GM12878 (cell line): ENCODE data around the gene SERPINE3. TPM values are rescaled to one million over a fixed set of nuclear protein-coding genes. Genes with fewer than 3 reads are reported as not detected.

ENCODE experiments used
- ATAC-seq: fragments of 200-7000 bp; cut with Tn5 transposase; 3 replicates; pipeline ENCODE4 v1.9.1; 2020; ENCODE audit warnings: mild to moderate bottlenecking, moderate library complexity
- BruUV-seq: library from RNA; stranded (reverse); fragments of 400-500 nt; replicated peaks from 2 replicates; lab custom pipeline; 2021; lab: Mats Ljungman, UMichigan
- CTCF ChIA-PET: fragments of 300-600 bp; sonication (Branson Sonifier 250); formaldehyde crosslinking; extraction: SDS; loops from one replicate; lab custom pipeline; 2021; ENCODE audit warnings: inconsistent platforms; lab: Yijun Ruan, JAX
- POLR2A ChIA-PET: fragments of 350-600 bp; formaldehyde crosslinking; extraction: SDS; loops from one replicate; lab custom pipeline; 2021; ENCODE audit warnings: inconsistent platforms; lab: Charles Lee
- RAD21 ChIA-PET: fragments of 300-600 bp; sonication (Branson Sonifier 250); formaldehyde crosslinking; loops from one replicate; lab custom pipeline; 2023; ENCODE audit warnings: antibody characterized with exemption; ENCODE audit not compliant: unreplicated experiment; lab: Charles Lee
- SMC1A ChIA-PET: fragments of 300-600 bp; sonication (Branson Sonifier 250); formaldehyde crosslinking; loops from one replicate; lab custom pipeline; 2023; ENCODE audit not compliant: unreplicated experiment, uncharacterized antibody; lab: Charles Lee
- DNase-seq: peaks from one replicate; pipeline ENCODE4 v3.0.0-alpha.2; 2011; ENCODE audit warnings: low read depth, low spot score
- FAIRE-seq: peaks from 3 replicates; lab custom pipeline; 2011; peaks lifted over from hg19 to GRCh38; lab: Jason Lieb, UNC
- H2AFZ ChIP-seq: 2 replicates; pipeline ENCODE4 v1.6.0; 2011; ENCODE audit warnings: low read depth, low read length, control low read depth; ENCODE audit not compliant: control insufficient read depth
- H3K27ac ChIP-seq: 2 replicates; pipeline ENCODE4 v1.5.1; 2011; ENCODE audit warnings: control low read depth; ENCODE audit not compliant: control insufficient read depth, insufficient read depth
- H3K27me3 ChIP-seq, 2 experiments: replicated peaks in 1 of 2; 2 replicates each; pipeline versions ENCODE4 v1.6.0 to v1.6.1; 2011; ENCODE audit warnings: low read length in 1 of 2; ENCODE audit not compliant: control insufficient read depth in 2 of 2, insufficient read depth in 2 of 2
- H3K36me3 ChIP-seq, 2 experiments: 2 replicates each; pipeline ENCODE4 v1.5.1; 2011; ENCODE audit warnings: low read length in 1 of 2; ENCODE audit not compliant: control insufficient read depth in 2 of 2, insufficient read depth in 2 of 2
- H3K4me1 ChIP-seq: 2 replicates; pipeline ENCODE4 v1.6.1; 2011; ENCODE audit warnings: mild to moderate bottlenecking, low read length, moderate library complexity, mixed read lengths; ENCODE audit not compliant: control insufficient read depth, insufficient read depth
- H3K4me2 ChIP-seq: 2 replicates; pipeline ENCODE4 v1.6.0; 2011; ENCODE audit warnings: control low read depth; ENCODE audit not compliant: control insufficient read depth, insufficient read depth
- H3K4me3 ChIP-seq: fragments of 200-600 bp; sonication (generic); 2 replicates; pipeline ENCODE4 v1.5.1; 2016
- H3K79me2 ChIP-seq: 2 replicates; pipeline ENCODE4 v1.6.0; 2011; ENCODE audit warnings: low read length; ENCODE audit not compliant: control insufficient read depth, insufficient read depth
- H3K9ac ChIP-seq: 2 replicates; pipeline ENCODE4 v1.8.0; 2011; ENCODE audit warnings: low read length, control low read depth, mixed read lengths; ENCODE audit not compliant: control insufficient read depth, insufficient read depth
- H3K9me3 ChIP-seq: replicated peaks from 3 replicates; pipeline ENCODE4 v1.5.1; 2011; ENCODE audit warnings: mild to moderate bottlenecking, low read length; ENCODE audit not compliant: control insufficient read depth, insufficient read depth
- H4K20me1 ChIP-seq: 2 replicates; pipeline ENCODE4 v1.6.0; 2011; ENCODE audit not compliant: control insufficient read depth, insufficient read depth
- BCL11A ChIP-seq: IDR thresholded peaks from 2 replicates; pipeline ENCODE4 v1.6.1; 2011; ENCODE audit warnings: low read depth, low read length
- CEBPB ChIP-seq, 2 experiments: fragments of 150-350 bp in 1 of 2; IDR thresholded peaks; 2 replicates each; pipeline ENCODE4 v1.6.1; 2012 to 2014; ENCODE audit warnings: low read depth in 2 of 2, low read length in 2 of 2, borderline replicate concordance in 1 of 2, inconsistent platforms in 1 of 2
- CHD2 ChIP-seq: IDR thresholded peaks from 2 replicates; pipeline ENCODE4 v1.6.1; 2011; ENCODE audit warnings: low read depth, low read length, improper control_type of control experiment, borderline replicate concordance
- EED ChIP-seq: sonication (generic); IDR thresholded peaks from 2 replicates; pipeline ENCODE4 v1.6.1; 2016; ENCODE audit warnings: antibody characterized with exemption, low read depth
- MEF2B ChIP-seq: fragments of 450-650 bp; IDR thresholded peaks from 2 replicates; pipeline ENCODE4 v1.6.1; 2018; ENCODE audit warnings: mild to moderate bottlenecking, moderate library complexity; ENCODE audit not compliant: partially characterized antibody, poor library complexity, severe bottlenecking
- MYB ChIP-seq: fragments of 150-350 bp; IDR thresholded peaks from 2 replicates; pipeline ENCODE4 v1.6.1; 2014; ENCODE audit warnings: mild to moderate bottlenecking, low read depth, low read length, borderline replicate concordance
- SIX5 ChIP-seq: IDR thresholded peaks from 2 replicates; pipeline ENCODE4 v1.6.1; 2011; ENCODE audit warnings: mild to moderate bottlenecking, low read depth, low read length, moderate library complexity; ENCODE audit not compliant: severe bottlenecking
- WGBS: methylation state at CpG from one replicate; pipeline ENCODE4 v1.1.6; 2016; ENCODE audit warnings: low lambda C conversion rate; ENCODE audit not compliant: insufficient replicate concordance, insufficient coverage; ENCODE audit errors: missing lambda C conversion rate; 5-methylcytosine and 5-hydroxymethylcytosine counted together
- in situ Hi-C: fragments of 300-500 bp; cut with MboI; formaldehyde crosslinking; loops from 9 replicates; pipeline ENCODE4 v1.14.3; 2018; ENCODE audit warnings: mixed read lengths
- intact Hi-C: fragments of 100-400 bp; cut with micrococcal nuclease; formaldehyde crosslinking; loops from one replicate; pipeline ENCODE4 v1.14.2; 2022; ENCODE audit not compliant: unreplicated experiment
- polyA plus RNA-seq, 11 experiments: library from polyadenylated mRNA; depleted of rRNA in 4 of 11; unstranded in 6 of 11; stranded (reverse) in 5 of 11; fragments of >200 nt; fragmentation: Nextera tagmentation in 4 of 11; fragmentation: Illumina TruSeq in 1 of 11; extraction: Ambion mirVana in 4 of 11; extraction: Trizol in 1 of 11; gene quantifications; 1 replicate in 1 of 11; 2 replicates in 10 of 11; pipeline versions ENCODE4 v1.2.1 to v1.2.3, GENCODE V29; 2011 to 2016; ENCODE audit warnings: inconsistent platforms in 2 of 11, missing spikeins in 2 of 11, low read depth in 1 of 11
- total RNA-seq, 4 experiments: library from RNA; depleted of rRNA in 3 of 4; stranded (reverse); fragments of >200 nt in 3 of 4; fragmentation: Illumina TruSeq in 1 of 4; extraction: Trizol in 1 of 4; gene quantifications; 2 replicates each; pipeline versions ENCODE4 v1.2.1 to v1.2.3, GENCODE V29; 2013 to 2021
- TF ChIP-seq, protein P1 (sequence below): fragments of 450-650 bp; IDR thresholded peaks from 2 replicates; pipeline ENCODE4 v1.6.1; 2014; ENCODE audit warnings: mild to moderate bottlenecking
- TF ChIP-seq, protein P2 (sequence below): fragments of 450-650 bp; IDR thresholded peaks from 2 replicates; pipeline ENCODE4 v1.6.1; 2016; ENCODE audit warnings: mild to moderate bottlenecking, moderate library complexity, borderline replicate concordance
- TF ChIP-seq, protein P3 (sequence below): IDR thresholded peaks from 2 replicates; pipeline ENCODE4 v1.6.1; 2012; ENCODE audit warnings: low read depth, low read length, improper control_type of control experiment
- TF ChIP-seq, protein P4 (sequence below), 3 experiments: IDR thresholded peaks in 2 of 3; conservative IDR thresholded peaks in 1 of 3; 2 replicates each; pipeline ENCODE4 v1.5.1; 2011; ENCODE audit warnings: low read depth in 3 of 3, low read length in 3 of 3, mild to moderate bottlenecking in 3 of 3, control low read depth in 2 of 3, moderate library complexity in 2 of 3, inconsistent platforms in 1 of 3, mixed read lengths in 1 of 3; ENCODE audit not compliant: control insufficient read depth in 2 of 3, insufficient read depth in 1 of 3; ENCODE audit errors: extremely low read depth in 1 of 3

Gene SERPINE3
- total and polyA plus RNA-seq, 10 of the 15 experiments (the other 5 are each of a cell fraction or from before 2014, with no cell fraction given), result 0.19 TPM; not detected in 9

DNA sequence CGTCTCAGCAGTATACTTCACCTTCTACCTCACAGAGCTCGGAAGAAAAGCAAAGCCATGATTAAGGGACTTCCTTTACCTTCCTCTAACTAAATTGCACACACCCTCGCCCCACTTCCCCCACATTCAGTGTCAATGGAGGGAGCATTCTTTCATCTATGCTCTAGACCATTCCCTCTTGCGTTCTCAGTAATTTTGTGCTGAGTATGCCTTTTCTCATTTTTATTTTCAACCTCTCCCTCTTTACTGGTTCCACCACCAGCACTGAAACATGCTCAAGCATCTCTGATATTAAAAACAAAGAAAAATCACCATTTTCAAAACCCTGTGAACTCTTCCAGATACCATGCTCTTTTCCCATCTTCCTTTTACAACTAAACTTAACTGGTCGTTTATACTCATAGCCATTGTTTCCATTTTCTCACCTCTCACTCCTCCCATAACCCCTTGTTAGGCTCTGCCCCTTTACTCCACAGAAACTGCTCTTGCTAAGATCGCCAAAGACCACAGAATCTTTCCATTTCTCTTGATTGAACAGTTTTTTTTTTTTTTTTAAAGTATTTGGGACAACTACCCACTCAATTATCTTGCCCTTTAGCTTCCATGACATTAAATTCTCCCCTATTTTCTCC lies 32.4 kb downstream of the SERPINE3 start:
- no peak for FAIRE-seq
- in situ Hi-C loops, result no loop called here
- POLR2A ChIA-PET, result interaction anchor here (0.6 kb wide), 1 partner anchor 9 kb away, joined by 4 read pairs; no protein-coding TSS in a partner anchor
- 91% methylated on average over 6 of the region's 6 CpGs for WGBS
- no peak overlapping the region for H3K4me3 ChIP-seq
- RAD21 ChIA-PET, result no interaction called here
- H3K4me2 ChIP-seq, result no peak overlapping the region
- H4K20me1 ChIP-seq, result no peaks in the 10 kb centered on the region
- no peak overlapping the region for H2AFZ ChIP-seq
- no peak for ATAC-seq
- CTCF ChIA-PET, result no interaction called here
- no peaks in the 10 kb centered on the region for H3K4me1 ChIP-seq
- peaks cover 0 to 43% of the 10 kb centered on the region in 2 experiments; a peak in 3 of 4 replicates for H3K36me3 ChIP-seq
- H3K9ac ChIP-seq, result no peak overlapping the region
- H3K27ac ChIP-seq, result no peak overlapping the region
- no peaks in the 10 kb centered on the region for H3K79me2 ChIP-seq
- no peaks in the 10 kb centered on the region for H3K27me3 ChIP-seq
- SMC1A ChIA-PET, result interaction anchor here (1.0 kb wide), 1 partner anchor 18 kb away, joined by 3 read pairs; no protein-coding TSS in a partner anchor
- no peak for DNase-seq
- intact Hi-C loops, result no loop called here
- BruUV-seq, result no TSS peak
- H3K9me3 ChIP-seq, result no peaks in the 10 kb centered on the region
- no peak for TF ChIP-seq SIX5
- TF ChIP-seq EED, result no peak
- no peak for TF ChIP-seq MYB
- TF ChIP-seq MEF2B, result no peak
- no peak for TF ChIP-seq CEBPB (IDR thresholded peaks at IDR 0.05; ENCODE audit: borderline replicate concordance in 1 of 2, low read depth in 2 of 2, low read length in 2 of 2)
- no peak for TF ChIP-seq BCL11A
- TF ChIP-seq, protein P1, sequence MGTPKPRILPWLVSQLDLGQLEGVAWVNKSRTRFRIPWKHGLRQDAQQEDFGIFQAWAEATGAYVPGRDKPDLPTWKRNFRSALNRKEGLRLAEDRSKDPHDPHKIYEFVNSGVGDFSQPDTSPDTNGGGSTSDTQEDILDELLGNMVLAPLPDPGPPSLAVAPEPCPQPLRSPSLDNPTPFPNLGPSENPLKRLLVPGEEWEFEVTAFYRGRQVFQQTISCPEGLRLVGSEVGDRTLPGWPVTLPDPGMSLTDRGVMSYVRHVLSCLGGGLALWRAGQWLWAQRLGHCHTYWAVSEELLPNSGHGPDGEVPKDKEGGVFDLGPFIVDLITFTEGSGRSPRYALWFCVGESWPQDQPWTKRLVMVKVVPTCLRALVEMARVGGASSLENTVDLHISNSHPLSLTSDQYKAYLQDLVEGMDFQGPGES, result no peak
- TF ChIP-seq, protein P2, sequence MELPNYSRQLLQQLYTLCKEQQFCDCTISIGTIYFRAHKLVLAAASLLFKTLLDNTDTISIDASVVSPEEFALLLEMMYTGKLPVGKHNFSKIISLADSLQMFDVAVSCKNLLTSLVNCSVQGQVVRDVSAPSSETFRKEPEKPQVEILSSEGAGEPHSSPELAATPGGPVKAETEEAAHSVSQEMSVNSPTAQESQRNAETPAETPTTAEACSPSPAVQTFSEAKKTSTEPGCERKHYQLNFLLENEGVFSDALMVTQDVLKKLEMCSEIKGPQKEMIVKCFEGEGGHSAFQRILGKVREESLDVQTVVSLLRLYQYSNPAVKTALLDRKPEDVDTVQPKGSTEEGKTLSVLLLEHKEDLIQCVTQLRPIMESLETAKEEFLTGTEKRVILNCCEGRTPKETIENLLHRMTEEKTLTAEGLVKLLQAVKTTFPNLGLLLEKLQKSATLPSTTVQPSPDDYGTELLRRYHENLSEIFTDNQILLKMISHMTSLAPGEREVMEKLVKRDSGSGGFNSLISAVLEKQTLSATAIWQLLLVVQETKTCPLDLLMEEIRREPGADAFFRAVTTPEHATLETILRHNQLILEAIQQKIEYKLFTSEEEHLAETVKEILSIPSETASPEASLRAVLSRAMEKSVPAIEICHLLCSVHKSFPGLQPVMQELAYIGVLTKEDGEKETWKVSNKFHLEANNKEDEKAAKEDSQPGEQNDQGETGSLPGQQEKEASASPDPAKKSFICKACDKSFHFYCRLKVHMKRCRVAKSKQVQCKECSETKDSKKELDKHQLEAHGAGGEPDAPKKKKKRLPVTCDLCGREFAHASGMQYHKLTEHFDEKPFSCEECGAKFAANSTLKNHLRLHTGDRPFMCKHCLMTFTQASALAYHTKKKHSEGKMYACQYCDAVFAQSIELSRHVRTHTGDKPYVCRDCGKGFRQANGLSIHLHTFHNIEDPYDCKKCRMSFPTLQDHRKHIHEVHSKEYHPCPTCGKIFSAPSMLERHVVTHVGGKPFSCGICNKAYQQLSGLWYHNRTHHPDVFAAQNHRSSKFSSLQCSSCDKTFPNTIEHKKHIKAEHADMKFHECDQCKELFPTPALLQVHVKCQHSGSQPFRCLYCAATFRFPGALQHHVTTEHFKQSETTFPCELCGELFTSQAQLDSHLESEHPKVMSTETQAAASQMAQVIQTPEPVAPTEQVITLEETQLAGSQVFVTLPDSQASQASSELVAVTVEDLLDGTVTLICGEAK, result no peak
- TF ChIP-seq, protein P3, sequence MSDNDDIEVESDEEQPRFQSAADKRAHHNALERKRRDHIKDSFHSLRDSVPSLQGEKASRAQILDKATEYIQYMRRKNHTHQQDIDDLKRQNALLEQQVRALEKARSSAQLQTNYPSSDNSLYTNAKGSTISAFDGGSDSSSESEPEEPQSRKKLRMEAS, result no peak
- TF ChIP-seq, protein P4, sequence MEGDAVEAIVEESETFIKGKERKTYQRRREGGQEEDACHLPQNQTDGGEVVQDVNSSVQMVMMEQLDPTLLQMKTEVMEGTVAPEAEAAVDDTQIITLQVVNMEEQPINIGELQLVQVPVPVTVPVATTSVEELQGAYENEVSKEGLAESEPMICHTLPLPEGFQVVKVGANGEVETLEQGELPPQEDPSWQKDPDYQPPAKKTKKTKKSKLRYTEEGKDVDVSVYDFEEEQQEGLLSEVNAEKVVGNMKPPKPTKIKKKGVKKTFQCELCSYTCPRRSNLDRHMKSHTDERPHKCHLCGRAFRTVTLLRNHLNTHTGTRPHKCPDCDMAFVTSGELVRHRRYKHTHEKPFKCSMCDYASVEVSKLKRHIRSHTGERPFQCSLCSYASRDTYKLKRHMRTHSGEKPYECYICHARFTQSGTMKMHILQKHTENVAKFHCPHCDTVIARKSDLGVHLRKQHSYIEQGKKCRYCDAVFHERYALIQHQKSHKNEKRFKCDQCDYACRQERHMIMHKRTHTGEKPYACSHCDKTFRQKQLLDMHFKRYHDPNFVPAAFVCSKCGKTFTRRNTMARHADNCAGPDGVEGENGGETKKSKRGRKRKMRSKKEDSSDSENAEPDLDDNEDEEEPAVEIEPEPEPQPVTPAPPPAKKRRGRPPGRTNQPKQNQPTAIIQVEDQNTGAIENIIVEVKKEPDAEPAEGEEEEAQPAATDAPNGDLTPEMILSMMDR (IDR thresholded peaks at IDR 0.05 in 2 of 3, conservative IDR thresholded peaks at IDR 0.05 in 1 of 3; ENCODE audit: control insufficient read depth in 2 of 3, extremely low read depth in 1 of 3, insufficient read depth in 1 of 3, low read depth in 3 of 3, low read length in 3 of 3), result no peak
- no peak for TF ChIP-seq CHD2
